MM.1S (cell line): ENCODE data around the gene BCO1.

Source experiments
- DNase-seq: peaks from one replicate; pipeline ENCODE4 v3.0.0-alpha.2; 2015
- H2AFZ ChIP-seq: fragments of 300-600 bp; sonication (generic); 2 replicates; pipeline ENCODE4 v1.6.0; 2016; ENCODE audit warnings: antibody characterized with exemption, low read length
- H3F3A ChIP-seq: fragments of 300-600 bp; sonication (generic); 2 replicates; pipeline ENCODE4 v1.6.1; 2016; ENCODE audit warnings: mild to moderate bottlenecking, antibody characterized with exemption, low read length, moderate library complexity, mixed read lengths; ENCODE audit not compliant: insufficient read depth
- H3K27ac ChIP-seq: fragments of 300-600 bp; sonication (generic); 2 replicates; pipeline ENCODE4 v1.5.1; 2016; ENCODE audit warnings: mild to moderate bottlenecking, low read length
- H3K27me3 ChIP-seq: fragments of 300-600 bp; sonication (generic); replicated peaks from 2 replicates; pipeline ENCODE4 v1.6.0; 2016; ENCODE audit warnings: low read length; ENCODE audit not compliant: insufficient read depth
- H3K36me3 ChIP-seq: fragments of 300-600 bp; sonication (generic); replicated peaks from 2 replicates; pipeline ENCODE4 v1.6.1; 2016; ENCODE audit warnings: mild to moderate bottlenecking, low read length, mixed read lengths; ENCODE audit not compliant: insufficient read depth
- H3K4me1 ChIP-seq: fragments of 300-600 bp; sonication (generic); 2 replicates; pipeline ENCODE4 v1.6.1; 2016; ENCODE audit warnings: low read length, mixed read lengths
- H3K4me2 ChIP-seq: fragments of 300-600 bp; sonication (generic); 2 replicates; pipeline ENCODE4 v1.6.0; 2016; ENCODE audit warnings: low read depth, low read length
- H3K4me3 ChIP-seq: fragments of 300-600 bp; sonication (generic); 2 replicates; pipeline ENCODE4 v1.5.1; 2016; ENCODE audit warnings: low read length, mixed read lengths
- H3K79me2 ChIP-seq: fragments of 300-600 bp; sonication (generic); 2 replicates; pipeline ENCODE4 v1.6.1; 2016; ENCODE audit warnings: mixed run types, low read length, mixed read lengths
- H3K9ac ChIP-seq: fragments of 300-600 bp; sonication (generic); 2 replicates; pipeline ENCODE4 v1.6.1; 2016; ENCODE audit warnings: low read length, mixed read lengths
- H3K9me2 ChIP-seq: fragments of 300-600 bp; sonication (generic); replicated peaks from 2 replicates; pipeline ENCODE4 v1.6.1; 2016; ENCODE audit warnings: mild to moderate bottlenecking, low read length, mixed read lengths; ENCODE audit not compliant: insufficient read depth
- H3K9me3 ChIP-seq: fragments of 300-600 bp; sonication (generic); replicated peaks from 2 replicates; pipeline ENCODE4 v1.6.1; 2016; ENCODE audit warnings: mild to moderate bottlenecking, low read length, mixed read lengths; ENCODE audit not compliant: insufficient read depth
- H4K20me1 ChIP-seq: fragments of 300-600 bp; sonication (generic); 2 replicates; pipeline ENCODE4 v1.6.1; 2016; ENCODE audit warnings: mild to moderate bottlenecking, low read length, moderate library complexity, mixed read lengths; ENCODE audit not compliant: insufficient read depth
- EZH2 ChIP-seq: fragments of 300-600 bp; sonication (generic); optimal IDR thresholded peaks from 2 replicates; pipeline ENCODE3; 2017; ENCODE audit warnings: low read depth, mild to moderate bottlenecking, antibody characterized with exemption, low read length, mixed read lengths
- EZH2phosphoT487 ChIP-seq: fragments of 300-600 bp; sonication (generic); IDR thresholded peaks from 2 replicates; pipeline ENCODE4 v1.6.1; 2018; ENCODE audit warnings: antibody characterized with exemption, low read length
- TF ChIP-seq, protein P1 (sequence below): fragments of 300-600 bp; sonication (generic); IDR thresholded peaks from 2 replicates; pipeline ENCODE4 v1.5.1; 2016; ENCODE audit warnings: antibody characterized with exemption, low read length, mixed read lengths

BCO1 gene

DNA sequence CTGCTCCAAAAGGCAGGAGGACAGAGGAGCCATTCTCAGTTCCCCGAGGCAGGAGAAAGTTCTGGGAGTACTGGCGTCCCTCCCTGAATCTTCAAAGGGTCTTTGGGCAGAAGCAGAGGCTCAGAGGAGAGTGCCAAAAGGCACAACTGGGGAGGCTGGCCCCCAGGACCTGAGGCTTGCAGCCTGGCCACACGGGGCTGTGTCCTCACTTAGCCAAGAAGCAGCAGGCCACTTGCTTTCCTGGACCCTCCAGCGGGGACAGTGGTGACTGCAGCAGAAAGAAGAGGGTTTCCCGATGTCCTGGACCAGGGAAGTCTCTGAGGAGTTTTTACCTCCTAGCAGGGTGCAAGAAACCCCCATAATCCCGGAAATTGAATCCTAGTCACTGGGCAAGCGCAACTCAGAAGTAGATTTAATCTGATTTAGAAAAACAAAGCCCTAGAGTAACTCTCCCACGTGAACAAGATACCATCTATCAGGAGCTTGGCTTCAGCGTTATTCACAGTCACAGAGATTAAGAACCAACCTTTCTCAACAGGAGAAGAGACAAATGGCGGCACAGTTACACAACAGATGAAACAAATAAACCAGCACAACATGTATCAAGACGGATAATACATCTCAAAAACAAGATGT is 25.5 kb upstream of the BCO1 start:
- Histone ChIP-seq H3K9ac (no peak overlapping the region), H3K4me2 (no peak overlapping the region), H3K9me3 (no peaks in the 10 kb centered on the region), H3K4me1 (no peaks in the 10 kb centered on the region), H4K20me1 (no peaks in the 10 kb centered on the region), H3K9me2 (no peaks in the 10 kb centered on the region), H3K36me3 (no peaks in the 10 kb centered on the region), H3K4me3 (no peak overlapping the region), H3K79me2 (no peaks in the 10 kb centered on the region), H2AFZ (no peak overlapping the region), H3F3A (no peaks in the 10 kb centered on the region), H3K27ac (no peak overlapping the region), H3K27me3 (no peaks in the 10 kb centered on the region)
- no peak for DNase-seq
- TF ChIP-seq EZH2phosphoT487 (no peak), EZH2 (no peak)
- TF ChIP-seq, protein P1, sequence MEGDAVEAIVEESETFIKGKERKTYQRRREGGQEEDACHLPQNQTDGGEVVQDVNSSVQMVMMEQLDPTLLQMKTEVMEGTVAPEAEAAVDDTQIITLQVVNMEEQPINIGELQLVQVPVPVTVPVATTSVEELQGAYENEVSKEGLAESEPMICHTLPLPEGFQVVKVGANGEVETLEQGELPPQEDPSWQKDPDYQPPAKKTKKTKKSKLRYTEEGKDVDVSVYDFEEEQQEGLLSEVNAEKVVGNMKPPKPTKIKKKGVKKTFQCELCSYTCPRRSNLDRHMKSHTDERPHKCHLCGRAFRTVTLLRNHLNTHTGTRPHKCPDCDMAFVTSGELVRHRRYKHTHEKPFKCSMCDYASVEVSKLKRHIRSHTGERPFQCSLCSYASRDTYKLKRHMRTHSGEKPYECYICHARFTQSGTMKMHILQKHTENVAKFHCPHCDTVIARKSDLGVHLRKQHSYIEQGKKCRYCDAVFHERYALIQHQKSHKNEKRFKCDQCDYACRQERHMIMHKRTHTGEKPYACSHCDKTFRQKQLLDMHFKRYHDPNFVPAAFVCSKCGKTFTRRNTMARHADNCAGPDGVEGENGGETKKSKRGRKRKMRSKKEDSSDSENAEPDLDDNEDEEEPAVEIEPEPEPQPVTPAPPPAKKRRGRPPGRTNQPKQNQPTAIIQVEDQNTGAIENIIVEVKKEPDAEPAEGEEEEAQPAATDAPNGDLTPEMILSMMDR: no peak

DNA sequence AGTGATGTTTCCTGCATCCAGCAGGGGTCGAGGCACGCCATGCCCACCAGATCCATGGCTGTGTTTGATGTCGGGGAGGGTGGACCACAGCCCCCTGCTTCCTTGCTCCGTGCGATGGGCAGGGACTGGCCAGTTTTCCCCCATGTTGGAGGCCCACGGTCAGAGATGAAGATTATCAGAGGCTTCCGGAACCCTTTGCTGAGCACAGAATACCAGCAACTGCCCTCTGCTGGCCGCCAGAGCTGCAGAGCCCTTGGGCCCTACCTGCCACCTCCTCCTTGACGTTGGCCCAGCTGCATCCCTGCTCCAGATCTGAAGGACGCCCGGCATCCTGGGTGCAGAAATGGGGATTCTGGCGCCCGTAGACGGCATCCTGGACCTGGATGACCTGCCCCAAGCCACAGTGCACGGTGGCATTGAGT is 23.7 kb upstream of the BCO1 start:
- Histone ChIP-seq H3K4me1 (no peaks in the 10 kb centered on the region), H3K36me3 (no peaks in the 10 kb centered on the region), H3K27me3 (no peaks in the 10 kb centered on the region), H2AFZ (no peak overlapping the region), H3K4me2 (no peak overlapping the region), H3K9me2 (no peaks in the 10 kb centered on the region), H4K20me1 (no peaks in the 10 kb centered on the region), H3K9ac (no peak overlapping the region), H3F3A (no peaks in the 10 kb centered on the region), H3K9me3 (no peaks in the 10 kb centered on the region), H3K4me3 (no peak overlapping the region), H3K27ac (no peak overlapping the region), H3K79me2 (no peaks in the 10 kb centered on the region)
- TF ChIP-seq EZH2: no peak
- TF ChIP-seq EZH2phosphoT487: no peak
- TF ChIP-seq, protein P1: no peak
- no peak for DNase-seq

DNA sequence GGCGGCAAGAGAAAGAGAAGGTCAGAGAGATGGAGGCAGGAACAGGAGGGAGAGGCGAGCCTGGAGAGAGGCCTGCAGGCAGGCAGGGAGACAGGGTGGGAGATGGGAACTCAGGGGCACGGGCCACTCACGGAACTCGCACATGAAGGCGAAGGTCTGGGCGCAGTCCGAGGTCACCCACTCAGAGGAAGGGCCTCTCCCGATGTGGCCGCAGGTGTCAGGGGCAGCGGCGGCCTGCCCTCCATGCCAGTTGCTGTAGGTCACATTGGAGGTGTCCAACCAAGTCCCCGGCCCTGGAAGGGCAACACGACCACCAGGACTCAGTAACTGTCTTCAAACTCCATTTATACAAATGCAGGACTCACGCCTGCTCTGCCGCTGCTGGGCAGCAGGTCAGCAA is 22.4 kb upstream of the BCO1 start:
- TF ChIP-seq, protein P1: no peak

More for the DNA sequence above, 22.4 kb upstream of the BCO1 start:
- H3F3A ChIP-seq: no peaks in the 10 kb centered on the region
- no peaks in the 10 kb centered on the region for H3K36me3 ChIP-seq
- H3K27me3 ChIP-seq: no peaks in the 10 kb centered on the region
- no peak for DNase-seq
- no peaks in the 10 kb centered on the region for H3K4me1 ChIP-seq
- H3K9me2 ChIP-seq: no peaks in the 10 kb centered on the region
- no peak overlapping the region for H3K27ac ChIP-seq
- H4K20me1 ChIP-seq: no peaks in the 10 kb centered on the region
- no peak overlapping the region for H3K4me3 ChIP-seq
- H2AFZ ChIP-seq: no peak overlapping the region
- H3K4me2 ChIP-seq: no peak overlapping the region
- H3K9ac ChIP-seq: no peak overlapping the region
- no peaks in the 10 kb centered on the region for H3K9me3 ChIP-seq
- no peaks in the 10 kb centered on the region for H3K79me2 ChIP-seq
